ENCODE measurements around the gene CIAPIN1. TPM values are rescaled to one million over a fixed set of nuclear protein-coding genes. Genes with fewer than 3 reads are reported as not detected.
A peak's percentile ranks its signal among the peaks of the same experiment; 100 is the strongest.

Gene CIAPIN1
- total RNA-seq, 2 experiments from 2014 or later = 27.8 to 28.0 TPM

DNA sequence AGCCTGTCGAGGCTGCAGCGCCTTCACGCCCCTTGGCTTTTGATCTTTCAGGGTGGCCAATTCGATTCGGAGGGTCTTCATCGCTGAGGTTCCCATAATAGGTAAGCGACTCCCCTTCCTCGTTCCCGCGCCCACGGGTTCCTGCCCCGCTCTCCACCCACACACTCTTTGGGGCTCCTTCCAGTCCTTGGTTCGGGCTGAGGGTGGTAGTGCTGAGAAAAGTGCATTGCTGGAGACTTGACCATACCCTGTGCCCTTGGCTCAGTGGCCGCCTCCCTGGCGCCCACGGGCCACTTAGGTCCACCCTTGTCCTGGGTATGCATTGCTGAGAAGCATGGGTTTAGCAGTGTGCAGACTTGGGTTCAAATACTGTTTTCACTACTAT lies 15.8 kb upstream of the CIAPIN1 start:
- peak overlapping the region; percentile 100 for H3K4me3 Mint-ChIP-seq
- no peaks in the 10 kb centered on the region for H3K9me3 Mint-ChIP-seq
- Histone ChIP-seq H3K27ac (ENCODE audit: low read depth in 1 of 2, low read length in 2 of 2) (peak overlapping the region in 1 of 2 donors; percentile 52), H3K4me3 (ENCODE audit: low read length) (peak overlapping the region; percentile 79), H3K27me3 (ENCODE audit: control insufficient read depth in 1 of 2, insufficient read depth in 2 of 2, low read length in 2 of 2) (no peaks in the 10 kb centered on the region), H3K9me3 (ENCODE audit: control insufficient read depth in 1 of 2, insufficient read depth in 1 of 2, low read length in 2 of 2) (no peaks in the 10 kb centered on the region), H3K36me3 (ENCODE audit: insufficient read depth, low read length) (peaks cover 64% of the 10 kb centered on the region), H3K4me1 (ENCODE audit: insufficient read depth, low read length) (peaks cover 32% of the 10 kb centered on the region)
- ChIA-PET CTCF (interaction anchor here (1.0 to 2.4 kb wide), 14 partner anchors 8 to 272 kb away, joined by 3 to 55 read pairs (median 6); partner anchors contain the start of genes CIAPIN1, COQ9, DOK4 and KATNB1), POLR2A (interaction anchor here (0.8 to 4.6 kb wide), 20 partner anchors 9 to 277 kb away, joined by 3 to 82 read pairs (median 6); partner anchors contain the start of genes ARL2BP, CCDC102A, CIAPIN1 and COQ9)
- H3K4me1 Mint-ChIP-seq (ENCODE audit: low read depth) = peaks cover 43% of the 10 kb centered on the region
- intact Hi-C loops (cut with DNase I, micrococcal nuclease) = loop anchor here in 1 of 2 experiments (1.0 to 10.0 kb wide), 6 partner anchors 16 to 528 kb away; partner anchors contain the start of genes CIAPIN1, COQ9, DOK4 and HERPUD1
- TF ChIP-seq, protein P1, sequence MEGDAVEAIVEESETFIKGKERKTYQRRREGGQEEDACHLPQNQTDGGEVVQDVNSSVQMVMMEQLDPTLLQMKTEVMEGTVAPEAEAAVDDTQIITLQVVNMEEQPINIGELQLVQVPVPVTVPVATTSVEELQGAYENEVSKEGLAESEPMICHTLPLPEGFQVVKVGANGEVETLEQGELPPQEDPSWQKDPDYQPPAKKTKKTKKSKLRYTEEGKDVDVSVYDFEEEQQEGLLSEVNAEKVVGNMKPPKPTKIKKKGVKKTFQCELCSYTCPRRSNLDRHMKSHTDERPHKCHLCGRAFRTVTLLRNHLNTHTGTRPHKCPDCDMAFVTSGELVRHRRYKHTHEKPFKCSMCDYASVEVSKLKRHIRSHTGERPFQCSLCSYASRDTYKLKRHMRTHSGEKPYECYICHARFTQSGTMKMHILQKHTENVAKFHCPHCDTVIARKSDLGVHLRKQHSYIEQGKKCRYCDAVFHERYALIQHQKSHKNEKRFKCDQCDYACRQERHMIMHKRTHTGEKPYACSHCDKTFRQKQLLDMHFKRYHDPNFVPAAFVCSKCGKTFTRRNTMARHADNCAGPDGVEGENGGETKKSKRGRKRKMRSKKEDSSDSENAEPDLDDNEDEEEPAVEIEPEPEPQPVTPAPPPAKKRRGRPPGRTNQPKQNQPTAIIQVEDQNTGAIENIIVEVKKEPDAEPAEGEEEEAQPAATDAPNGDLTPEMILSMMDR (IDR thresholded peaks at IDR 0.05) = no peak
- H3K27ac Mint-ChIP-seq = peak overlapping the region; percentile 92
- H3K36me3 Mint-ChIP-seq (ENCODE audit: low read depth) = peaks cover 75% of the 10 kb centered on the region
- DNase-seq (no peak), ATAC-seq (ENCODE audit: poor library complexity) (peak; percentile 15)
- no peaks in the 10 kb centered on the region for H3K27me3 Mint-ChIP-seq

DNA sequence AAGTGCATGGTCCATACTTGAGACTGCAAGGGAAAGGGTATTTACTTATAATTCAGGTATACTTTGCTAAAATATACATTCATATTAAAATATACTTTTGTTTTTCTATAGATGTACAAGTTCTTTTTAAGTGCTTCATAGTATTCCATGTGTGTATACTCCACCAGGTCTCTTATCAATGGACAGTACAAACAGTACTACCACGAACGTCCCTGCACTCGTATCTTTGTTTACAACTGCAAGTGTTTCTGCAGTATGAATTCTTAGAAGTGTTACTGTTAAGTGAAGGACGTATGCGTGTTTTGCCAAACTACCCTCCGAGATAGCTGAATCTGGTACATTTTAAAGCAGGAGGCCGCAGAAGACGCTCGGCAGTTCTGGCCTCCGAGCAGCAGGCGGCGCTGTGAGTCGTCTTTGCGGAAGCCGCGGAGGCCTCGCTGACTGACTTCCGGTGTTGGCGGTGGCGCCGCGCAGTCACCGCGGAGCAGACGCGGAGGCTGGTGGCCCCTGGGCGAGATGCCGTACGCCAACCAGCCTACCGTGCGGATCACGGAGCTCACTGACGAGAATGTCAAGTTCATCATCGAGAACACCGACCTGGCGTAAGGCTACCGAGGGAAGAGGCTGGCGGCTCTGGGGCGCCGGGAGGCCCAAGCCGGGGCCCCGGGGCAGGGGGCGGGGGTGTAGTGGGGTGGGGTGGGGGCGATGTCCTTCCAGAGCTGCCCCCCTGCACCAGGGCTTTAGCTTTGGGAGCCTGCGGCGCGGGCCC lies 15.2 kb upstream of the CIAPIN1 start, which contains the start of gene POLR2C:
POLR2C (plus strand) TSS at position 471 of the 769 bp plus-strand sequence; CDS start at position 517, 46 bp downstream.
- no peaks in the 10 kb centered on the region for H3K9me3 Mint-ChIP-seq
- TF ChIP-seq, protein P1 (IDR thresholded peaks at IDR 0.05) = peak; percentile 99
- peak within 1 kb of the TSS; percentile 100 for H3K4me3 Mint-ChIP-seq
- H3K4me1 Mint-ChIP-seq (ENCODE audit: low read depth) = peaks cover 43% of the 10 kb centered on the region
- DNase-seq = peak; percentile 86 to 96 (median 92)
- ATAC-seq (ENCODE audit: poor library complexity) = peak; percentile 96
- H3K4me1 ChIP-seq (ENCODE audit: insufficient read depth, low read length) = peaks cover 32% of the 10 kb centered on the region
- POLR2A ChIA-PET = interaction anchor here (0.6 to 4.6 kb wide), 25 partner anchors 9 to 277 kb away, joined by 3 to 82 read pairs (median 6); partner anchors contain the start of genes ADGRG5, ARL2BP, CCDC102A and CIAPIN1
- peak within 1 kb of the TSS; percentile 33 to 52 for H3K27ac ChIP-seq (ENCODE audit: low read depth in 1 of 2, low read length in 2 of 2)
- H3K27me3 Mint-ChIP-seq = no peaks in the 10 kb centered on the region
- CTCF ChIA-PET = interaction anchor here (0.7 to 2.4 kb wide), 17 partner anchors 9 to 273 kb away, joined by 3 to 55 read pairs (median 5); partner anchors contain the start of genes CIAPIN1, COQ9, DOK4 and KATNB1
- no peaks in the 10 kb centered on the region for H3K27me3 ChIP-seq (ENCODE audit: control insufficient read depth in 1 of 2, insufficient read depth in 2 of 2, low read length in 2 of 2)
- H3K4me3 ChIP-seq (ENCODE audit: low read length) = peak within 1 kb of the TSS; percentile 79
- peak within 1 kb of the TSS; percentile 92 for H3K27ac Mint-ChIP-seq
- H3K36me3 ChIP-seq (ENCODE audit: insufficient read depth, low read length) = peaks cover 64% of the 10 kb centered on the region
- H3K36me3 Mint-ChIP-seq (ENCODE audit: low read depth) = peaks cover 75% of the 10 kb centered on the region
- intact Hi-C loops (cut with DNase I, micrococcal nuclease) = loop anchor here in 1 of 2 experiments (1.0 to 10.0 kb wide), 6 partner anchors 15 to 528 kb away; partner anchors contain the start of genes CIAPIN1, COQ9, DOK4 and HERPUD1
- no peaks in the 10 kb centered on the region for H3K9me3 ChIP-seq (ENCODE audit: control insufficient read depth in 1 of 2, insufficient read depth in 1 of 2, low read length in 2 of 2)

DNA sequence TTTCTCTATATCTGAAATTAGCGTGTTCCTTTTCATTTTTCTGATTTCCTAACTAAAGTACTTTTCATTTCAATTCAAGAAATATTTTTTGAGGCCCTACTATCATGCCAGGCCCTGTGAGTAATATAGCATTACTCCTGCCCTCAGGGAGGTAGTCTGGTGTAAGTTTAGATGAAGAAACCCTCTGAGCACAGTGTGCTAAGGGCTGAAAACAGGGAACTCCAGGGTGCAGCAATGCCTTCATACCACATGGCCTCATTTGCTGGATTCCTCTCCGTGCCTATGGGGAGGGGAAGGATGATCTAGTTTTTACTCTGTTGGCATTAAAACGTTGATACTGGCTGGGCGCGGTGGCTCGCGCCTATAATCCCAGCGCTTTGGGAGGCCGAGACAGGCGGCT lies 4.8 kb upstream of the CIAPIN1 start:
- H3K4me3 Mint-ChIP-seq = no peak overlapping the region
- H3K4me3 ChIP-seq (ENCODE audit: low read length) = no peak overlapping the region
- ChIA-PET POLR2A (interaction anchor here (0.7 to 1.1 kb wide), 2 partner anchors 11 to 188 kb away, joined by 3 to 8 read pairs; partner anchors contain the start of gene POLR2C), CTCF (interaction anchor here (1.9 kb wide), 1 partner anchor 10 kb away, joined by 5 read pairs; the partner anchor contains the start of gene POLR2C)
- ATAC-seq (ENCODE audit: poor library complexity) (no peak), DNase-seq (no peak)
- H3K9me3 Mint-ChIP-seq = no peaks in the 10 kb centered on the region
- peaks cover 54% of the 10 kb centered on the region for H3K36me3 ChIP-seq (ENCODE audit: insufficient read depth, low read length)
- H3K27ac ChIP-seq (ENCODE audit: low read depth in 1 of 2, low read length in 2 of 2) = no peak overlapping the region
- peaks cover 14% of the 10 kb centered on the region for H3K4me1 Mint-ChIP-seq (ENCODE audit: low read depth)
- H3K27me3 ChIP-seq (ENCODE audit: control insufficient read depth in 1 of 2, insufficient read depth in 2 of 2, low read length in 2 of 2) = no peaks in the 10 kb centered on the region
- H3K36me3 Mint-ChIP-seq (ENCODE audit: low read depth) = peaks cover 67% of the 10 kb centered on the region
- TF ChIP-seq, protein P1 (IDR thresholded peaks at IDR 0.05) = no peak
- H3K27me3 Mint-ChIP-seq = no peaks in the 10 kb centered on the region
- peaks cover 10% of the 10 kb centered on the region for H3K4me1 ChIP-seq (ENCODE audit: insufficient read depth, low read length)
- no peaks in the 10 kb centered on the region for H3K9me3 ChIP-seq (ENCODE audit: control insufficient read depth in 1 of 2, insufficient read depth in 1 of 2, low read length in 2 of 2)
- no peak overlapping the region for H3K27ac Mint-ChIP-seq
- intact Hi-C loops (cut with DNase I, micrococcal nuclease) = no loop called here
